GM21447 (cell line): ENCODE results near the gene C12orf43.

ENCODE experiments used
- ATAC-seq: cut with Tn5 transposase; IDR thresholded peaks from one replicate; pipeline ENCODE4 v1.9.1; 2021; ENCODE audit not compliant: unreplicated experiment

Gene C12orf43

DNA sequence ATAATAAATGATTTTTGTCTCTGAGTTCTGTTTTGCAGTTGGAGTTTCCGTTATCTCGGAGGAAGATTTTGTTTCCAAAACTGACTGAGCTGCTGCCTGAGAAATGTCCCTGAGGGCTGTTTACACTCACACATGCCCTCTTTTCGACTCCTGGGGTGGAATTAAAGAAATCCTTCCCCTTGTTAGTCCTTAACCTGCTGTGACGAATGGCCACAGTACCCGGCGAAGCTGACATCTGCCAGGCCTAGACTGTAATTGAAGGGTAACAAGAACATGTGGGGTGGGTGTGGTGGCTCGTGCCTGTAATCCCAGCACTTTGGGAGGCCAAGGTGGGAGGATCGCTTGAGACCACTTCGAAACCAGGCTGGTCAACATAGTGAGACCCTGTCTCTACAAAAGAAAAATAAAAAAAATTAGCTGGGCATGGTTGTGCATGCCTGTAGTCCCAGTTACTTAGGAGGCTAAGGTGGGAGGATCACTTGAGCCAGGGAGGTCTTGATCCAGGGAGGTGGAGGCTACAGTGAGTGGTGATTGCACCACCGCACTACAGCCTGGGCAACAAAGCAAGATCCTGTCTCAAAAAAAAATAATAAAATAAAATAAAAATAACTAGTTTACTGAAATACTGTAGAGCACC is 14.4 kb upstream of the C12orf43 start:
- no peak for ATAC-seq

GRCh38 chr12:121026274-121027045 is 10.2 kb upstream of the C12orf43 start:
- no peak for ATAC-seq

GRCh38 chr12:121025442-121026226 is 9.3 kb upstream of the C12orf43 start:
- ATAC-seq: no peak

- no peak for ATAC-seq
These were observed 7.5 kb upstream of the C12orf43 start for GRCh38 chr12:121023799-121024198.

DNA sequence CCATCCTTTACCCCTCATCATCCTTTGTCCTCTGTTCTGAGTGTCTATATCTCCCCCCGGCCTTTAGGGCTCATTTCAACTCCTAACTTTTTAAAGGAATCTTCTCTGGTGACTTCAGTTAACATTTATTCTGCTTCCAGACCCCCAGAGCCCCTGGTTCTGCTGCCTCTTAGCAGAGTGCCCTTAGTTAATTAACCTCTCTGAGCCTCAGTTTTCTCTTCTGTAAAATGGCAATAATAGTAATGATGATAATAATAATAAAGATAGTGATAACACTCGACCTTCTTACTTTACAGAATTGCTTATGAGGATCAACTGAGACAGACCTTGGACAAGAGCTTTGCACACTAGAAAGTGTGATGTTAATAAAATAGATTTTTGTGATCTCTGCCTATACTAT is 6.4 kb upstream of the C12orf43 start:
- ATAC-seq: no peak

DNA sequence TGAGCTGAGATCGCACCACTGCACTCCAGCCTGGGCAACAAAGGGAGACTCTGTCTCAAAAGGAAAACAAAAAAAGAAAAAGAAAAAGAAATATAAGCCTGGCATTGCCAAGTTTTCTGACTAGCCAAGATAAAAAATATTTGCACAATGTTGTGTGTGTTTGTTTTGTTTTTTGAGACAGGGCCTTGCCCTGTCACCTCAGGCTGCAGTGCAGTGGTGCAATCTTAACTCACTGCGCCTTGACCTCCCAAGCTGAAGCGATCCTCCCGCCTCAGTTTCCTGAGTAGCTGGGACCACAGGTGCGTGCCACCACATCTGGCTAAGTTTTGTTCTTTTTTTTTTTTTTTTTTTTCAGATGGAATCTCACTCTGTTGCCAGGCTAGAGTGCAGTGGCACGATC is 5.5 kb upstream of the C12orf43 start:
- ATAC-seq: no peak

DNA sequence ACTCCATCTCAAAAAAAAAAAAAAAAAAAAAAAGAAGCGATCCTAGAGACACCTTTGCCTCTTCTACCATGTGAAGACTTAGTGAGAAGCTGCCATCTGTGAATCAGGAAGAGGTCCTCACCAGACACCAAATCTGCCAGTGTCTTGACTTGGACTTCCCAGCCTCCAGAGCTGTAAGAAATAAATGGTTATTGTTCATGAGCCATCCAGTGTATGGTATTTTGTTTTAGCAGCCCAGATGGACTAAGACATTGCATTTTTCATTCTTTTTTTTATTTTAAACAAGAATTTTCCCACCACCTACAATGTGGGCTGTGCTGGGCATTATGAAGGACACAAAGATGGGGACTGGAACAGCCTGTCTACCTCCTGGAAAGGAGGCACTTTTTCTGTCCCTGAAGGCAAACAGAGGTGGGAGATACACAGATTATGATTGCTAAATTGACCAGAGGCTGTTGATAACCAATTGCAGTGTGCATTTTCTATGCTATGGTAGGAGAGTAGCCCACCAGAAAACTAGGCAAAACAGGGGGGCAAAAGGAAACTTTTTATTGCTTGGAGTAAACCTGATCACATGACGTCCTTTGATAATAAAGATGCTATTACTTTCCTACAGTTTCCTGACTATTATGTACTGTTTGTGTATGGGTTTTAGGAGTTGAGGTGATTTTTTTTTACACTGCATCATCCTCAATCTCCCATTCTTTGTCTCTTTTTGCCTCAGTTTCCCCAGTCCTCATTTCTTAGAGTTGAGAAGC is 2.8 kb upstream of the C12orf43 start:
- ATAC-seq: no peak

- ATAC-seq: no peak
These were observed 1.7 kb upstream of the C12orf43 start for GRCh38 chr12:121017966-121018491.

GRCh38 chr12:121013715-121014114 is 2.6 kb downstream of the C12orf43 start:
- ATAC-seq: no peak

DNA sequence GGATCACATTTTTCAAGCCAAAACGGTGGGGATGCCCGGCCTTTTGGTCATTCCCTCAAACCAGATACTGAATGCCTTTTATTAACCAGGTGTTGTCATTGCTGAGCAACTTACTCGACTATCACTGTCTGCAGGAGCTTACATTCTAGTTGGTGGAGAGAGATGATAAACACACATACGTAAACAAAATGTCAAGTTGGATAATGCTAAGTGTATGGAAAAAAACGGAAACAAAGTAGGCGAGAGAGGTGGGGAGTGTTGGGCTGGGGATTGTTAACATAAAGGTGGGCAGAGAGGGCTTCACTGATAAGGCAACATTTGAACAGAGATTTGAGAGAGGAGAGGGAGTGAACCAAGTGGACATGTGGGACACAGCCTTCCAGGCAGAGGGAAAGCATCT is 4.5 kb downstream of the C12orf43 start:
- ATAC-seq: no peak

GRCh38 chr12:121010860-121011259 is 5.4 kb downstream of the C12orf43 start:
- no peak for ATAC-seq

DNA sequence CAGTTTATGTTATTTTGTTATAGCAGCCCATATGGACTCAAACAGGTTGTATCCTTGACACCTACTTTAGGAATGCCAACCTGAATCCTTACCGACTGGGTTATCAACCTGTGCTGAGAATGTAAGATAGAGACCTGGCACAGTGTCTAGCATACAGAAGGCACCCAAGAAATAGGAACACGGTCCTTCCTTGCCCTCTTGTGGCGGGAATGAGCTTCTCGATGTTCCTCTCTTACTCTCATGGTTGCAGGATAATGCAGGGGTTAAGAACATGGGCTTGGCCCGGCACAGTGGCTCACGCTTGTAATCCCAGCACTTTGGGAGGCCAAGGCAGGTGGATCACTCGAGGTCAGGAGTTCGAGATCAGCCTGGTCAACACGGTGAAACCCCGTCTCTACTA is 6.5 kb downstream of the C12orf43 start:
- no peak for ATAC-seq

DNA sequence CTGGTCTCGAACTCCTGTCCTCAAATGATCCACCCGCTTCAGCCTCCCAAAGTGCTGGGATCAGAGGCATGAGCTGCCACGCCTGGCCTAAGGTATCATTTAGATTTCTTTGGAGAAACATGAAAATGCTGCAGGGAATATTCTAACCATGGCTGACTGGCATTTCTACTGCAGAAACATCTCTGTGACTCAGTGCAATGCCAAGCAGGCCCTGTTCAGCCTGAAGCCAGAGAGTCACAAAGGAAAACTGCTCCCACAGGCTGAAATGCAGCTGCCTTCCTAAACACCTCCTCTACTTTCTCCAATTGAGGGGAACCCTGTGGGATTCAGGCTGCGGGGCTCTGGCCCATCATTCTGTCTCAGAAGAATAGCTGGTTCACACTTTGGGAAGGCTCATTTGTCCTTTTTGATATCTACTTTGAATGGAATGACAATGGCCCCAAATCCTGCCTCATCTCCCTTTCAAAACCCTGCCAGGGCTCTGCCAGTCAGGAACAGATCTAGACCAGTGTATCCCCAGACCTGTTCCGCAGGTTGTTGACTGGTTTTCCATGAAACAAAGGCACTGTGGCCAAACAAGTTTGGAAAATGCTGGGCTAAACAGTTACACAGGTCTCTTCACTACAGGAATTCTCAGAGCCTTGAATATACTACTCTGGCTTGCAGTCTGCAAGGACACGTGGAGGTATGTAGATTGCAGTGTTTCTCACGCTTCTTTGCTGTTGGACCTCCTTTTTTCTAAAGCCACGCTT is 7.8 kb downstream of the C12orf43 start:
- ATAC-seq: no peak

- ATAC-seq: no peak
These were observed 10.9 kb downstream of the C12orf43 start for GRCh38 chr12:121005346-121005815.

GRCh38 chr12:121004253-121004815 is 12.0 kb downstream of the C12orf43 start:
- no peak for ATAC-seq

DNA sequence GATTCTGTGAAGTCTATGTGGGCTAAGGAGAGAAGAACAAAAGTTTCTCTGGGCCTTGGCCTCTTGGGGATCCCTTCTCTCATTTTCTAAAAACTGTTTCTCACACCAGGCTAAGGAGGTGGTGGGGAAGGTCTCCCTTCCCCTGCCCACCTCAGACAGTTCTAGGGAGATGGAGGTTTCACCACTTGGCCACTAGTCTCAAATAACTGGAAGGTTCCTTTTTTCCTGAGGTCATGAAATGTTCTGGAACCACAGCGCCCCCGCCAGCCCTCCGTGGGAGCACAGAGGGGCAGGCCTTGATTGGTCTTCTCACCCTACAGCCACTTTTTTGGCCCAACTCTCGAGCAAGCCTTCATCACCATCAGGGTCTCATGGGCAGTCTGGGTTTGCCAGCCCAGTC is 12.6 kb downstream of the C12orf43 start:
- ATAC-seq: no peak

GRCh38 chr12:121001841-121002483 is 14.3 kb downstream of the C12orf43 start:
- no peak for ATAC-seq

DNA sequence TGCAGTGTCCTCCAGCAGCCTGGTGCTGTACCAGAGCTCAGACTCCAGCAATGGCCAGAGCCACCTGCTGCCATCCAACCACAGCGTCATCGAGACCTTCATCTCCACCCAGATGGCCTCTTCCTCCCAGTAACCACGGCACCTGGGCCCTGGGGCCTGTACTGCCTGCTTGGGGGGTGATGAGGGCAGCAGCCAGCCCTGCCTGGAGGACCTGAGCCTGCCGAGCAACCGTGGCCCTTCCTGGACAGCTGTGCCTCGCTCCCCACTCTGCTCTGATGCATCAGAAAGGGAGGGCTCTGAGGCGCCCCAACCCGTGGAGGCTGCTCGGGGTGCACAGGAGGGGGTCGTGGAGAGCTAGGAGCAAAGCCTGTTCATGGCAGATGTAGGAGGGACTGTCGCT is 15.2 kb downstream of the C12orf43 start:
- no peak for ATAC-seq

GRCh38 chr12:121000530-121000929 is 15.8 kb downstream of the C12orf43 start:
- ATAC-seq: no peak
